HAP-1 (cell line): Measurements from ENCODE around the gene FIGLA.
A peak's percentile ranks its signal among the peaks of the same experiment; 100 is the strongest.
"Not testable (repeated sequence)": the region's sequence is repeated elsewhere in the genome, so short reads cannot be mapped to it uniquely, and the experiment has no call there.

Experiments
- DNase-seq, 2 experiments: peaks; one replicate each; pipeline ENCODE4 v3.0.0-alpha.2; 2016 to 2020; ENCODE audit warnings: low spot score in 2 of 2
- H3K27me3 ChIP-seq: fragments of 250-450 bp; sonication (Bioruptor Pico); 2 replicates; pipeline ENCODE4 v1.5.1; 2020; ENCODE audit warnings: low read depth, mild to moderate bottlenecking, moderate library complexity
- H3K36me3 ChIP-seq: fragments of 250-450 bp; sonication (Bioruptor Pico); replicated peaks from 2 replicates; pipeline ENCODE4 v1.5.1; 2020; ENCODE audit warnings: mild to moderate bottlenecking
- H3K4me1 ChIP-seq: fragments of 250-450 bp; sonication (Bioruptor Pico); 2 replicates; pipeline ENCODE4 v1.5.1; 2020; ENCODE audit warnings: mild to moderate bottlenecking
- H3K4me3 ChIP-seq: fragments of 250-450 bp; sonication (Bioruptor Pico); 2 replicates; pipeline ENCODE4 v1.5.1; 2020; ENCODE audit warnings: mild to moderate bottlenecking, moderate library complexity
- H3K9me3 ChIP-seq: fragments of 250-450 bp; sonication (Bioruptor Pico); 2 replicates; pipeline ENCODE4 v1.5.1; 2020; ENCODE audit warnings: mild to moderate bottlenecking, moderate library complexity
- in situ Hi-C: fragments of 300-500 bp; cut with MboI; formaldehyde crosslinking; loops from 3 replicates; pipeline ENCODE4 v1.14.3; 2020; ENCODE audit warnings: low sequenced_read_pairs, inconsistent platforms, mixed read lengths

Gene FIGLA

DNA sequence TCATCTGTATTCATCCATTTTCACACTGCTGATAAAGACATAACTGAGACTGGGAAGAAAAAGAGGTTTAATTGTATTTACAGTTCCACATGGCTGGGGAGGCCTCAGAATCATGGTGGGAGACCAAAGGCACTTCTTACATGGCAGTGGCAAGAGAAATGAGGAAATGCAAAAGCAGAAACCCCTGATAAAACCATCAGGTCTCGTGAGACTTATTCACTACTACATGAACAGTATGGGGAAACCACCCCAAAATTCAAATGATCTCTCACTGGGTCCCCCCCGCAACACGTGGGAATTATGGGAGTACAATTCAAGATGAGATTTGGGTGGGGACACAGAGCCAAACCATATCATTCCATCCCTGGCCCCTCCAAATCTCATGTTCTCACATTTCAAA, 7.6 kb upstream of the FIGLA start:
- H3K4me1 ChIP-seq, H3K27me3 ChIP-seq, H3K4me3 ChIP-seq, H3K36me3 ChIP-seq, DNase-seq, H3K9me3 ChIP-seq: not testable (repeated sequence)
- in situ Hi-C loops: loop anchor here (10.0 kb wide), 1 partner anchor 147 kb away; no protein-coding TSS in a partner anchor

GRCh38 chr2:70797506-70797905, 7.1 kb upstream of the FIGLA start:
- DNase-seq: no peak
- Histone ChIP-seq H3K4me3 (no peak overlapping the region), H3K9me3 (peaks cover 5% of the 10 kb centered on the region), H3K4me1 (no peaks in the 10 kb centered on the region), H3K27me3 (no peaks in the 10 kb centered on the region), H3K36me3 (no peaks in the 10 kb centered on the region)
- in situ Hi-C loops: loop anchor here (10.0 kb wide), 1 partner anchor 147 kb away; no protein-coding TSS in a partner anchor

- Histone ChIP-seq H3K4me1 (no peaks in the 10 kb centered on the region), H3K4me3 (no peak overlapping the region), H3K36me3 (no peaks in the 10 kb centered on the region), H3K27me3 (no peaks in the 10 kb centered on the region), H3K9me3 (peaks cover 5% of the 10 kb centered on the region)
- in situ Hi-C loops: loop anchor here (10.0 kb wide), 1 partner anchor 149 kb away; no protein-coding TSS in a partner anchor
- no peak for DNase-seq
These were observed 5.8 kb upstream of the FIGLA start for GRCh38 chr2:70796262-70796661.

DNA sequence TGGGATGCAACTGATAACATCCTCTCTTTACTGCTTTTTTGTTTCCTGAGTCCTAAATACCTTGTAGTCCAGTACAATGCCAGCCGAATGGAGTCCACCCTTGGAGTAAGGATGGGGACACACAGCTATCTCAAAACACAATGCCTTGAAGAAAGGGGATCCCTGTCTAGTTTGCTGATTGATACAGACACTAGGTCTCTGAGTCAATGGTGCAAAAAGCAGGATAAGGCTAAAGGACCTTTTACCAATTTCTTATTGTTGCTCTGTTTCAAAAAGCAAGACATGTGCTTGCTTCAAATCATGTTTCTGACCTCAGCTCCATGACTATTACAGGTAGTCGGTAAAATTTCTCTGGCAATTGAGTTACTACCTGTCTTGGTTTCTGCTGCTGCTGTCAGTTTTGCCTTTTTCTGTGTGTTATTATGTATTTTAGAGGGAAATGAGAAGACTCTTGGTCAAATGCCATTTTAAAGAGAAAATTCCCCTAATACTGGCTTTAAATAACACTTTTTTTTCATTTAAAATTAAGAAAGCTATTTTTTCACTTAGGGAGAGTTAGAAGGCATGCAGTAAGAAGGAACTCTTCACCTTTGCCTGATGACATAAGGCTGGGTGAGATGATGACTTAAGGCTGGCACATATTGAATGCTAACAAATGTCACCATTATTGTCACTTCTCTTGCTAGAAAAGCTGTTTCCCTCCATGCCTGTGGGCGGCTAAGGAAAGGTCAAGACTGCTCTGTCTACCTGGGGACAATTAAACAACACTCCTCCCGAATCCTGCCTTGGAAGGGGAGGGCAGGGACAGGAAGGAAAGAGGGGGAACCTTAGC, 4.9 kb upstream of the FIGLA start:
- Histone ChIP-seq H3K9me3 (peaks cover 5% of the 10 kb centered on the region), H3K27me3 (no peaks in the 10 kb centered on the region), H3K4me1 (no peaks in the 10 kb centered on the region), H3K36me3 (no peaks in the 10 kb centered on the region), H3K4me3 (no peak overlapping the region)
- no peak for DNase-seq
- in situ Hi-C loops: loop anchor here (10.0 kb wide), 1 partner anchor 149 kb away; no protein-coding TSS in a partner anchor

- no peak overlapping the region for H3K4me3 ChIP-seq
- no peaks in the 10 kb centered on the region for H3K27me3 ChIP-seq
- H3K36me3 ChIP-seq: no peaks in the 10 kb centered on the region
- no peak for DNase-seq
- H3K9me3 ChIP-seq: no peaks in the 10 kb centered on the region
- in situ Hi-C loops: loop anchor here (10.0 kb wide), 1 partner anchor 151 kb away; no protein-coding TSS in a partner anchor
- peaks cover 2% of the 10 kb centered on the region; the same call in 1 of the 2 replicates for H3K4me1 ChIP-seq
These were observed 3.0 kb upstream of the FIGLA start for GRCh38 chr2:70793450-70793849.

- H3K27me3 ChIP-seq: no peaks in the 10 kb centered on the region
- H3K4me3 ChIP-seq: 0 out of 2 replicates have a peak overlapping the region, but pooled peaks have one; percentile 6
- peak; percentile 64 to 86 for DNase-seq
- in situ Hi-C loops: loop anchor here (10.0 kb wide), 2 partner anchors 135 to 155 kb away; no protein-coding TSS in a partner anchor
- no peaks in the 10 kb centered on the region for H3K36me3 ChIP-seq
- no peaks in the 10 kb centered on the region for H3K9me3 ChIP-seq
- H3K4me1 ChIP-seq: peaks cover 4% of the 10 kb centered on the region
These were observed 923 bp downstream of the FIGLA start for GRCh38 chr2:70789304-70790135.

GRCh38 chr2:70785137-70785911, 5.1 kb downstream of the FIGLA start:
- Histone ChIP-seq H3K4me3 (no peak overlapping the region), H3K4me1 (peaks cover 7% of the 10 kb centered on the region), H3K36me3 (no peaks in the 10 kb centered on the region), H3K27me3 (no peaks in the 10 kb centered on the region), H3K9me3 (no peaks in the 10 kb centered on the region)
- peak; percentile 60 to 68 for DNase-seq
- in situ Hi-C loops: loop anchor here (10.0 kb wide), 1 partner anchor 131 kb away; no protein-coding TSS in a partner anchor

DNA sequence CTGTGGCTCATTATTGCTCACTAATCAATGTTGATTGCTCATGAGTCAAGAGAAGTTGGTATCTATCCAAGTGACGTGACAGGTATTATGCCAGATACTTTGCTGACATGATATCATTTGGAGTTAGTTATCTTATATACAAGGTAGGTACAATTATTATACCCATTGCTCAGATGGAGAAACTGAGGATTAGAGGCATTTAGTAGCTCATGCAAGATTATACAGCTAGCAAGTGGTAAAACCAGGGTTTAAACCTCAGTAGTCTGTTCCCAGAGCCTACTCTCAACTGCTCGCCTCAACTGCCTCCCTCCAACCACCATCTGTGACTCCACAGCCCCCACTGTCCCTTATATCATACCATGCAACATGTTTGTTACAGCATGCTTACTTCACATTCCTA, 6.1 kb downstream of the FIGLA start:
- no peak overlapping the region for H3K4me3 ChIP-seq
- DNase-seq: no peak
- peaks cover 4% of the 10 kb centered on the region for H3K4me1 ChIP-seq
- in situ Hi-C loops: loop anchor here (10.0 kb wide), 1 partner anchor 130 kb away; no protein-coding TSS in a partner anchor
- no peaks in the 10 kb centered on the region for H3K9me3 ChIP-seq
- H3K27me3 ChIP-seq: no peaks in the 10 kb centered on the region
- no peaks in the 10 kb centered on the region for H3K36me3 ChIP-seq

DNA sequence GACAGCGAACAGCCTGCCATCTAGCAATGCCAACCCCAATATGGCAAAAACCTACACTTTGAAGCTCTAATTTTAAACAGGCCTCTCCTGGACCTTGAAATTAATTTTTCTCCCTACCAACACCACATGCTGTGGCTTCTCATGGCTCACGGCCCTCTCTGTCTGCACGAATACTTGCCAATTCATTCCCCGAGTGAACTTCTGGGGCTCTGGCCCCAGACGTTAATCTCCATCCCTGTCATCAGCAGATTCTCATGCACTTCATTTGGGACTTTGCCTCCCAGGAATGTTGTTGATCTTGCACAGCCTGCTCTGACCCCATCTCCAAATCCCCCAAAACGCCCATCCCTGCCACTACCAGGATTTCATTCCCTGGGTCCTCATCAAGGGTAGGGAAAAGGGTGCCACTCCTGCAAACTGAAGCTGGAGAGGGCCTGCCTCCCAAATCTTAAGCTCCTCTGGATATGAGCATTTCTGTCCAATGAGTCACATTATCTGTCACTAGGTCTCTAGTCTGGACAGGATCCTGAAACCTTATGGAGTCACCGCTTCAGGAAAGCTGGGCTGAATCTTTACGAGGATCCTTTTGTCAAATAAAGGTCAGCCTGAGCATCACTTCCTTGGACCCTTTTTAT, 10.4 kb downstream of the FIGLA start:
- H3K9me3 ChIP-seq: no peaks in the 10 kb centered on the region
- H3K4me1 ChIP-seq: peaks cover 6% of the 10 kb centered on the region
- DNase-seq: no peak
- in situ Hi-C loops: loop anchor here (10.0 kb wide), 1 partner anchor 125 kb away; no protein-coding TSS in a partner anchor
- no peaks in the 10 kb centered on the region for H3K27me3 ChIP-seq
- no peaks in the 10 kb centered on the region for H3K36me3 ChIP-seq
- no peak overlapping the region for H3K4me3 ChIP-seq

DNA sequence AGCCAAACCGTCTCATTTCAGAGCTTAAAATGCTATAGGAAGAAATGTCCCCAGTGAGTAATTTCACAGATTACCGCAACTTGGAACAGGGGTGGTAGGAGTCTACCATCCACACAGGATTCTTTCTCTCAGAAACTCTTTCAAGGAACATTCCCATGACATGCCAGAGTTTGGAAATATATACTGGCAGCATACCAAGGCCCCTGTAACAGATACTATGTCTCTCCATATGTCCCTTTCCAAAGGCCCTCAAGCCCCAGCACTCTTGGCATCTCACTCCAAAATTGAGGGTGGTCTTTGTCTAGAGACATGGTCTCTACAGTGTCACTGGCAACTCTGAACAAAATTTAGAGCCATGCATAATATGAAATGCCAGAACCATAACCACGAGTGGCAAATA, 11.0 kb downstream of the FIGLA start:
- DNase-seq: no peak
- in situ Hi-C loops: no loop called here
- Histone ChIP-seq H3K36me3 (no peaks in the 10 kb centered on the region), H3K9me3 (no peaks in the 10 kb centered on the region), H3K4me1 (peaks cover 5% of the 10 kb centered on the region), H3K4me3 (no peak overlapping the region), H3K27me3 (no peaks in the 10 kb centered on the region)

- H3K9me3 ChIP-seq: no peaks in the 10 kb centered on the region
These were observed 11.8 kb downstream of the FIGLA start for GRCh38 chr2:70778676-70779075.

DNA sequence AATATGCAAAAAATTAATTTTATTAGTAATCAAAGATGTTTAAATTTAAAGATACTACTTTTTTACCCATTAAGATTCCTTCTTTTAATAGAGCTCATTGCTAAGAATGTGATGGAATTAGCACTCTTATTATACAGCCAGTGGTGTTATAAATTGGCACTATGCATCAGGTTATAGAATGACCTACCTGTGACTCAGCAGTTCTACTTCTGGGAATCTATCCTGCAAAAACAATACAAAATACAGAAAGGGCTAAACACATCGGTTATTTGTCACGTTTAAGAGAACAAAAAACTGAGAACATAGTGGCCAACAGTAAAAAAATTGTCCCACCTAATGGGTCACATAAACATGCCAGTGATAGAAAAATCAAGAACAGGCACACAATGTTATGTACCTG, 13.0 kb downstream of the FIGLA start:
- Histone ChIP-seq H3K36me3 (no peaks in the 10 kb centered on the region), H3K4me1 (0 out of 2 replicates have a peak, but pooled peaks cover 2% of the 10 kb centered on the region), H3K4me3 (no peak overlapping the region), H3K27me3 (no peaks in the 10 kb centered on the region), H3K9me3 (no peaks in the 10 kb centered on the region)
- in situ Hi-C loops: no loop called here
- DNase-seq: no peak

More at GRCh38 chr2:70778676-70779075, 11.8 kb downstream of the FIGLA start:
- DNase-seq: no peak
- Histone ChIP-seq H3K36me3 (no peaks in the 10 kb centered on the region), H3K4me1 (0 out of 2 replicates have a peak, but pooled peaks cover 2% of the 10 kb centered on the region), H3K27me3 (no peaks in the 10 kb centered on the region), H3K4me3 (no peak overlapping the region)
- in situ Hi-C loops: no loop called here
